ENCODE results near the gene TMEM81.

The TMEM81 gene

DNA sequence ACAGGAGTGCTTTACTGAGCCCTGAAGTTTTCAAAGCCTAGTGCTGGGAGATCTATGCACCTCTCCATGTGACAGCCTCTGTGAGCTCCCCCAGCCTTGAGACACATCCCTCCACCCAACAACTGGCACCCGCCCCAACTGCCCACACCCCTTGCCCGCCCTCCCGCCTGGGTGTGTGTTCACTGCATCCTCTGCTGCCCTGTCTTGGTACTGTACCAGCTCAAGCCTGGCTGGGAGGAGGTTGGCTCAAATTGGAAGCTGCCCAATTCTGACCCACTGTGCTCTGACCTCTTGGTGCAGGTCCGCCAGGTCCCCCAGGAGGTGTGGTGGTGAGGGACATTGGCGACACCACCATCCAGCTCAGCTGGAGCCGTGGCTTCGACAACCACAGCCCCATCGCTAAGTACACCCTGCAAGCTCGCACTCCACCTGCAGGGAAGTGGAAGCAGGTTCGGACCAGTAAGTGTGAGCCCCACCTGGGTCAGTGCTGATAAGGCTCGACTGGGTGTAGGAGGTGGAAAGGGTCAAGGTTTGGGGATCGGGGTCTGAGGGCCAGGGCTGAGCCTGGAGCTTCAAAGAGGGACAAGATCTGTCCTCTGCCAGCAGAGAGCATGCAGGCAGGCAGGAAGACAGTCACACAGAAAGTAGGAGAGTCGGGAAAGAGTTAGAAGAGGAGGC, 18.0 kb downstream of the TMEM81 start:
- H3K4me3 ChIP-seq (ENCODE audit: low read length) = no peak overlapping the region
- TF ChIP-seq, protein P1, sequence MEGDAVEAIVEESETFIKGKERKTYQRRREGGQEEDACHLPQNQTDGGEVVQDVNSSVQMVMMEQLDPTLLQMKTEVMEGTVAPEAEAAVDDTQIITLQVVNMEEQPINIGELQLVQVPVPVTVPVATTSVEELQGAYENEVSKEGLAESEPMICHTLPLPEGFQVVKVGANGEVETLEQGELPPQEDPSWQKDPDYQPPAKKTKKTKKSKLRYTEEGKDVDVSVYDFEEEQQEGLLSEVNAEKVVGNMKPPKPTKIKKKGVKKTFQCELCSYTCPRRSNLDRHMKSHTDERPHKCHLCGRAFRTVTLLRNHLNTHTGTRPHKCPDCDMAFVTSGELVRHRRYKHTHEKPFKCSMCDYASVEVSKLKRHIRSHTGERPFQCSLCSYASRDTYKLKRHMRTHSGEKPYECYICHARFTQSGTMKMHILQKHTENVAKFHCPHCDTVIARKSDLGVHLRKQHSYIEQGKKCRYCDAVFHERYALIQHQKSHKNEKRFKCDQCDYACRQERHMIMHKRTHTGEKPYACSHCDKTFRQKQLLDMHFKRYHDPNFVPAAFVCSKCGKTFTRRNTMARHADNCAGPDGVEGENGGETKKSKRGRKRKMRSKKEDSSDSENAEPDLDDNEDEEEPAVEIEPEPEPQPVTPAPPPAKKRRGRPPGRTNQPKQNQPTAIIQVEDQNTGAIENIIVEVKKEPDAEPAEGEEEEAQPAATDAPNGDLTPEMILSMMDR (conservative IDR thresholded peaks at IDR 0.05; ENCODE audit: low read depth, low read length) = peak; percentile 41
- no peak for DNase-seq (ENCODE audit: low read depth)

DNA sequence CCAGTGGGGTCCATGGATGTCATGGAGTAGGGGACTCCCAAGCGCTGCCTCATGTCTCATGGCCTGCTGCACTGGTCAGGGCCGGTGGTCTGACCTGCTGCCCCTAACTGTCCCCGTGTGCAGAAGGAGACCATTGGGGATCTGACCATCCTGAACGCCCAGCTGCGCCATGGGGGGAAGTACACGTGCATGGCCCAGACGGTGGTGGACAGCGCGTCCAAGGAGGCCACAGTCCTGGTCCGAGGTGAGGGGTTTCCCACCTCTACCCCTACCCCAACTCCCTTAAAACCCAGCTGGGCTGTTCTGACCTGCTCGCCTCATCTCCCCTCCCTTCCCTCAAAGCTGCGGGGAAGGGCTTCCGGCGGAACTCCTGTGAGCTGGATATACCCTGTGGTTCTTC, 18.6 kb downstream of the TMEM81 start:
- TF ChIP-seq, protein P1 (conservative IDR thresholded peaks at IDR 0.05; ENCODE audit: low read depth, low read length) = no peak
- no peak for DNase-seq (ENCODE audit: low read depth)
- no peak overlapping the region for H3K4me3 ChIP-seq (ENCODE audit: low read length)

DNA sequence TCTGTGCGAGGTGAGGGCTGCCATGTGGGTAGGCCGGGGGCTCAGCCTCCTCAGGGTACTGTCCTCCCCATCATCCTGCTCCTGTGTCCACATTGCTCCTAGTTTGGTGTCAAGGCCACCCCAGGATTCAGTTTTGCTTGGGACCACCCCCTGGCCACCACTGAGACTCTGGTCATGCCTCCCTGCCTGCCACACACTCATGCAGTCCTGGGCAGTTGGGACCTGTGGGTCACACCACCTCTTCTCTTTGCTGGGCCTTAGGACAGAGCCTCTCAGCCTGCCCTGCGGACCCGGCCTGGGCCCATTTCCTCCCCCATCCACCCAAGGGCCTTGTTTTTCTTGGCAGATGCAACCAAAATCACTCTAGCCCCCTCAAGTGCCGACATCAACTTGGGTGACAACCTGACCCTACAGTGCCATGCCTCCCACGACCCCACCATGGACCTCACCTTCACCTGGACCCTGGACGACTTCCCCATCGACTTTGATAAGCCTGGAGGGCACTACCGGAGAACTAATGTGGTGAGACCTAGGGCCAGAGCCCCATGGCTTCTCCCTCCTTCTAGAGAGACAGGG, 19.4 kb downstream of the TMEM81 start:
- H3K4me3 ChIP-seq (ENCODE audit: low read length) = no peak overlapping the region
- TF ChIP-seq, protein P1 (conservative IDR thresholded peaks at IDR 0.05; ENCODE audit: low read depth, low read length) = no peak
- no peak for DNase-seq (ENCODE audit: low read depth)

DNA sequence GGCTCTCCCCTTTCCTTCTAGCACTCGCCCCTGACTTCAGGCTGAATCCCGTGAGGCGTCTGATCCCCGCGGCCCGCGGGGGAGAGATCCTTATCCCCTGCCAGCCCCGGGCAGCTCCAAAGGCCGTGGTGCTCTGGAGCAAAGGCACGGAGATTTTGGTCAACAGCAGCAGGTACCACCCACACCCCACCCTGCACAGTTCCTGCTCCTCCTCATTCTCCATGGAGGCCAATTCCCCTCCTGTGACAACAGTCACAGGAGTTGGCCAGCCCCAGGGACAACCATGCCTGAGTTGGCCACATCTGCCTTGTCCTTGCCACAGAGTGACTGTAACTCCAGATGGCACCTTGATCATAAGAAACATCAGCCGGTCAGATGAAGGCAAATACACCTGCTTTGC, 20.0 kb downstream of the TMEM81 start:
- H3K4me3 ChIP-seq (ENCODE audit: low read length) = no peak overlapping the region
- no peak for DNase-seq (ENCODE audit: low read depth)
- TF ChIP-seq, protein P1 (conservative IDR thresholded peaks at IDR 0.05; ENCODE audit: low read depth, low read length) = no peak

DNA sequence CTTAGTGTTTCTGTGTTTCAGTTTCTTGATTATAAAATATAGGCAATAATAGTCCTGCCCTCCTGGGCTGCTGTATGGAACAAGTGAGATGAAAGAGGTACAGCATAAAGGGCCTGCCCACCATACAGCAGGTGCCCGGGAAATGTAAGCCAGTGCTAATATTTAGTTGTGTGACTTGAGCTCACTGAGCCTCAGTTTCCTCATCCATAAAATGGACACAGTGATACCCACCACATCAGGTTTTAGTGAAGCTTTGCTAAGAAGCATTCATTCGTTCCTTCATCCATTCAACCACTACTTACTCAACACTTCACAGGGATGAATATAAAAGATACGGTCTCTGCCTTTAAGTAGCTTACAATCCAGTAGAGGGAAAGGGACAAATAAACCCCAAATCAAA, 21.4 kb downstream of the TMEM81 start:
- TF ChIP-seq, protein P1 (conservative IDR thresholded peaks at IDR 0.05; ENCODE audit: low read depth, low read length) = no peak
- no peak for DNase-seq (ENCODE audit: low read depth)
- H3K4me3 ChIP-seq (ENCODE audit: low read length) = no peak overlapping the region

DNA sequence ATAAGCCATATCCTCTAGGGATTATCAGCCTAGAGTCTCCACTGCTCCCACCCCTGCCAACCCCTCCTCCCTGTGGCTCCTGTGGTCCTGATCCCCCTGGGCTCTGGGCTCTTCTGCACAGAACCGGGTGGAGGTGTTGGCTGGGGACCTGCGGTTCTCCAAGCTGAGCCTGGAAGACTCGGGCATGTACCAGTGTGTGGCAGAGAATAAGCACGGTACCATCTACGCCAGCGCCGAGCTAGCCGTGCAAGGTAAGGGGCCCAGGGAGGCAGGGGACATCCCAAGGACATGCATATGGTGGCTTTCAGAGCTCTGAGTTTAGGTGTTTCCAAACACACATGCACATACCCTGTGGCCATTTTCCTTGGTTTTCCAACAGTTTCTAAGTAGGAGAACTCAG, 21.9 kb downstream of the TMEM81 start:
- no peak for DNase-seq (ENCODE audit: low read depth)
- TF ChIP-seq, protein P1 (conservative IDR thresholded peaks at IDR 0.05; ENCODE audit: low read depth, low read length) = no peak
- no peak overlapping the region for H3K4me3 ChIP-seq (ENCODE audit: low read length)

DNA sequence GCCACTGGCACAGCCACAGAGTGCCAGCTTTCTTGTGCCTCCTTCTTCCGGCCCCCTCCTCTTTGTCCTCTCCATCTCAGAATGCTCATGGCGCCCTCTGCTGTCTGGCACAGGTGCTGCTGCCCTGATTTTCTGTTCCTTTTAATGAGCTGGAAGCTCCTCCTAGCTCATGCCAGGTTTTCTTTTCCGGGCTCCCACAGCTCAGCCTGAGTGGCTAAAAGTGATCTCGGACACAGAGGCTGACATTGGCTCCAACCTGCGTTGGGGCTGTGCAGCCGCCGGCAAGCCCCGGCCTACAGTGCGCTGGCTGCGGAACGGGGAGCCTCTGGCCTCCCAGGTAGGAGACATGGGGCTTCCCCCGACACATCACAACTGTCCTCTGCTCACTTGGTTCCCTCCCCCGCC, 22.6 kb downstream of the TMEM81 start:
- H3K4me3 ChIP-seq (ENCODE audit: low read length) = no peak overlapping the region
- no peak for DNase-seq (ENCODE audit: low read depth)
- TF ChIP-seq, protein P1 (conservative IDR thresholded peaks at IDR 0.05; ENCODE audit: low read depth, low read length) = peak; percentile 96
